Measurements from ENCODE around the gene TMEM120B. TPM values are rescaled to one million over a fixed set of nuclear protein-coding genes. Genes with fewer than 3 reads are reported as not detected.
A peak's percentile ranks its signal among the peaks of the same experiment; 100 is the strongest.
"Not testable (repeated sequence)": the region's sequence is repeated elsewhere in the genome, so short reads cannot be mapped to it uniquely, and the experiment has no call there.

Gene TMEM120B
- 2.3 and 3.9 TPM in 2 replicates for total RNA-seq (2014; rRNA removed; shearing (Covaris generic))

- DNase-seq (ENCODE audit: low read depth), result peak; percentile 87
Measured at GRCh38 chr12:121712461-121713256, at the start of gene TMEM120B. Gene TMEM120B (plus strand): TSS chr12:121712752. CDS start chr12:121712896, 144 bp downstream.

GRCh38 chr12:121663610-121663929 is 49.0 kb upstream of the TMEM120B start:
- no peak for DNase-seq (ENCODE audit: low read depth)

DNA sequence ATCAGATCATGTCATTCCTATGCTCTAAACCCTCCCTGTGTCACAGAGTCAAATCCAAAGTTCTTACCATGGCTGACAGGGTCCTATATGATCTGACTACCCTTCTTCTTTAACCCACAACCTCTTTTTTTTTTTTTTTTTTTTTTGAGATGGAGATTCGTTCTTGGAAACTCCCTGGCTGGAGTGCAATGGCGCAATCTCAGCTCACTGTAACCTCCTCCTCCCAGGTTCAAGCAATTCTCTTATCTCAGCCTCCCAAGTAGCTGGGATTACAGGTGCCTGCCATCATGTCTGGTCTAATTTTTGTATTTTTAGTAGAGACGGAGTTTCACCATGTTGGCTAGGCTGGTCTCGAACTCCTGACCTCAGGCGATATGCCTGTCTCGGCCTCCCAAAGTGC is 45.7 kb upstream of the TMEM120B start:
- not testable (repeated sequence) for DNase-seq (ENCODE audit: low read depth)

GRCh38 chr12:121668750-121669520 is 43.6 kb upstream of the TMEM120B start:
- DNase-seq (ENCODE audit: low read depth), result peak; percentile 53

GRCh38 chr12:121669521-121669900 is 43.0 kb upstream of the TMEM120B start, which contains the start of gene MORN3:
Gene MORN3 (minus strand): TSS chr12:121669654. CDS start chr12:121669483, 171 bp downstream.
- DNase-seq (ENCODE audit: low read depth), result no peak

DNA sequence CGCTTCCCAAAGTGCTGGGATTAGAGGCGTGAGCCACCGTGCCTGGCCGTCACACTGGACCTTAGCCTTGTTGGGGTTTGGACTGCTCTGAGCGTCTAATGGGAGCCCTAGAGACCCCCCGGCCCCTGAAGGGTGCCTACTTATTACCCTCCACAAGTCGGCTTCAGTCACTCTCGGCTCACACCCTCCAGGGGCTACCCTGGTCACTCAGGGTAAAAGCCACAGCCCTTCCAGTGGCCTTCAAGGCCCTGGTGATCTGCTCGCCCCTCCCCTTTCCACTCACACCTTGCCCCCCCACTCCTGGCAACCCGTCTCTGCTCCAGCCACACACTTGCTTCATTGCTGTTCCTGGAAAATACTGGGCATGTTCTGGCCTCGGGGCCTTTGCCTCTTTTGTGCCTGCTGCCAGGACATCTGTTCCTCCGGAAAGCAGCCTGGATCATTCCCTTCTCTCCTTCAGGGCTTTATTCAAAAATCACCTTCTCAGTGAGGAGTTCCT is 39.5 kb upstream of the TMEM120B start:
- no peak for DNase-seq (ENCODE audit: low read depth)

GRCh38 chr12:121676190-121676589 is 36.4 kb upstream of the TMEM120B start:
- no peak for DNase-seq (ENCODE audit: low read depth)

- DNase-seq (ENCODE audit: low read depth), result no peak
Measured at GRCh38 chr12:121678305-121678704, 34.2 kb upstream of the TMEM120B start.

- no peak for DNase-seq (ENCODE audit: low read depth)
Measured at GRCh38 chr12:121678716-121679300, 33.7 kb upstream of the TMEM120B start.

GRCh38 chr12:121679661-121680197 is 32.8 kb upstream of the TMEM120B start:
- not testable (repeated sequence) for DNase-seq (ENCODE audit: low read depth)

DNA sequence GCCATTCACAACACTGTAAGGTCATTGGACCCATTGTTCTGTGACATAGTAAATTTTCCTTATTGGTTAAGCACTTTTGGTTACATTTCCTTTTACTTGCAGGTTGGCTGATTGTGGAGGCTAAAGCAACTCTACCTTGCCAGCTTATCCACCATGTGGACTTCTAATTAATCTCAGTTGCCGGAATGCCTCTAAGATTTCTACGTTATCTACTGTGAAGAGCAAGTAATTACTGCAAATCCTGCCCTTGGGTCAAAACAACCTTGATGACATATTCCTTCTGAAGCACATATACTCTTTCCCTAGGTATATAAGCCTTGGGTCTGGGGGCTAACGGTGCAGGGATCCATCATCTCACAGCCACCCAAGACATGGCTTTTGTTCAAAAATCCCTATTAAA is 23.6 kb upstream of the TMEM120B start:
- no peak for DNase-seq (ENCODE audit: low read depth)

DNA sequence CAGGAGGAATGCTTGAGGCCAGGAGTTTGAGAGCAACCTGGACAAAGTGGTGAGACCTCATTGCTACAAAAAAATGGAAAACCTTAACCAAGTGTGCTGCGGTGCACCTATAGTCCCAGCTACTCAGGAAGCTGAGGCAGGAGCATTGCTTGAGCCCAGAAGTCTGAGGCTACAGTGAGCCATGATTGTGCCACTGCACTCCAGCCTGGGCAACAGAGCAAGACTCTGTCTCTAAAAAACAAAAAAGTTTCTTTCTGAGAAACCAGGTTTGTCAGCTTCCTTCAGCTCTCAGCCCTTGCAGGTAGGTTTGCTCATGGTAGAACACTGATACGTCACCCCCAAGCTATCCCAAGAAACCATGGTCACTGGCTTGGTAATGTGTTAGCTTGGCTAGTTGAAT is 23.1 kb upstream of the TMEM120B start:
- no peak for DNase-seq (ENCODE audit: low read depth)

DNA sequence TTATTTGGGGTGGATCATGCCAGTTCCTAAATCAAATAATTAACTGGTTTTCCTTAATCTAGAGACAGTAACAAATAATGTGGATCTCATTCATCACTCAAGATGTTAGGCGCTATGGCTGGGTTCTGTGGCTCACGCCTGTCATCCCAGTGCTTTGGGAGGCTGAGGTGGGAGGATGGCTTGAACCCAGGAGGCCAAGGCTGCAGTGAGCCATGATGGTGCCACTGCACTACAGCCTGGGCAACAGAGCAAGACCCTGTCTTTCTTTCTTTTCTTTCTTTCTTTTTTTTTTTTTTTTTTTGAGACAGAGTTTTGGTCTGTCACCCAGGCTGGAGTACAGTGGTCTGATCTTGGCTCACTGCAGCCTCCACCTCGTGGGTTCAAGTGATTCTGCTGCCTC is 19.8 kb upstream of the TMEM120B start:
- not testable (repeated sequence) for DNase-seq (ENCODE audit: low read depth)

GRCh38 chr12:121693155-121693687 is 19.3 kb upstream of the TMEM120B start:
- DNase-seq (ENCODE audit: low read depth), result no peak

GRCh38 chr12:121697093-121697698 is 15.4 kb upstream of the TMEM120B start:
- DNase-seq (ENCODE audit: low read depth), result no peak

GRCh38 chr12:121697861-121698260 is 14.7 kb upstream of the TMEM120B start:
- DNase-seq (ENCODE audit: low read depth), result not testable (repeated sequence)

GRCh38 chr12:121701667-121702277 is 10.8 kb upstream of the TMEM120B start:
- no peak for DNase-seq (ENCODE audit: low read depth)

- DNase-seq (ENCODE audit: low read depth), result no peak
Measured at GRCh38 chr12:121702944-121703343, 9.6 kb upstream of the TMEM120B start.

DNA sequence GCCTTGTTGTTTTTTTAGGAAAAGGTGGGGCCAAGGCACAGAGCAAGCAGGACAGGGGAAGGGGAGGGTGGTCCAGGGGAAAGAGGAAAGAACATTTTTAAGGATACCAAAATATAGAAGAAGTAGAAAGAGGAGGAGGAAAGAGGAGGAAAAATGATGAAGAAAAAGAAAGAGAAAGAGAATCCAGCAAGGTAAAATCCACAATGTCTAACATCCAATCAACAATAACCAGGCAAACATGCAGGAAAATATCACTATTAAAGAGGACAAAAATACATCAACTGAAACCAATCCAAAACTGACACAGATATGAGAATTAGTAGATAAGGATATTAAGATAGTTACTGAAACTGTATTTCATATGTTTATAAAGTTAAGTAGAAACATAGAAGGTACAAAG is 7.0 kb upstream of the TMEM120B start:
- no peak for DNase-seq (ENCODE audit: low read depth)

- DNase-seq (ENCODE audit: low read depth), result no peak
Measured at GRCh38 chr12:121708313-121709063, 4.1 kb upstream of the TMEM120B start.
